SK-N-SH treated with all-trans-retinoic acid at 6 μM for 48 hours (cell line): ENCODE data around the gene PDGFRA.

Experiments
- ATAC-seq: fragments of 200-7000 bp; cut with Tn5 transposase; 3 replicates; pipeline ENCODE4 v1.9.1; 2020; ENCODE audit warnings: mild to moderate bottlenecking, moderate library complexity
- ARNTL ChIP-seq: fragments of 450-650 bp; formaldehyde crosslinking; IDR thresholded peaks from 2 replicates; pipeline ENCODE4 v1.5.0; 2020; ENCODE audit warnings: low read depth, mild to moderate bottlenecking, moderate library complexity, borderline replicate concordance
- CSDC2 ChIP-seq: fragments of 250-450 bp; sonication (Bioruptor Pico); IDR thresholded peaks from 2 replicates; pipeline ENCODE4 v1.5.0; 2020; ENCODE audit warnings: mild to moderate bottlenecking, moderate library complexity
- ESRRG ChIP-seq: fragments of 250-450 bp; sonication (Bioruptor Pico); IDR thresholded peaks from 2 replicates; pipeline ENCODE4 v1.6.1; 2021; ENCODE audit warnings: mild to moderate bottlenecking
- GLIS3 ChIP-seq: fragments of 250-450 bp; sonication (Bioruptor Pico); IDR thresholded peaks from 2 replicates; pipeline ENCODE4 v1.5.0; 2020; ENCODE audit warnings: mild to moderate bottlenecking, moderate library complexity
- OSR1 ChIP-seq: fragments of 250-450 bp; sonication (Bioruptor Pico); IDR thresholded peaks from 2 replicates; pipeline ENCODE4 v1.8.0; 2022; ENCODE audit warnings: moderate library complexity, mild to moderate bottlenecking, inconsistent platforms
- PATZ1 ChIP-seq: fragments of 250-450 bp; sonication (Bioruptor Pico); IDR thresholded peaks from 2 replicates; pipeline ENCODE4 v1.8.0; 2020; ENCODE audit warnings: mild to moderate bottlenecking, moderate library complexity, borderline replicate concordance
- POU6F1 ChIP-seq: fragments of 250-450 bp; sonication (Bioruptor Pico); IDR thresholded peaks from 2 replicates; pipeline ENCODE4 v1.8.0; 2021; ENCODE audit warnings: low read depth, mild to moderate bottlenecking, moderate library complexity, borderline replicate concordance
- RARB ChIP-seq: fragments of 250-450 bp; sonication (Bioruptor Pico); IDR thresholded peaks from 2 replicates; pipeline ENCODE4 v1.8.0; 2021; ENCODE audit warnings: mild to moderate bottlenecking, moderate library complexity
- SNAI2 ChIP-seq: fragments of 250-450 bp; sonication (Bioruptor Pico); IDR thresholded peaks from 2 replicates; pipeline ENCODE4 v1.5.0; 2020; ENCODE audit warnings: mild to moderate bottlenecking, moderate library complexity
- TCF4 ChIP-seq: fragments of 250-450 bp; sonication (Bioruptor Pico); IDR thresholded peaks from 2 replicates; pipeline ENCODE4 v1.8.0; 2021; ENCODE audit warnings: mild to moderate bottlenecking, moderate library complexity, borderline replicate concordance
- TOX ChIP-seq: fragments of 250-450 bp; sonication (Bioruptor Pico); IDR thresholded peaks from 2 replicates; pipeline ENCODE4 v1.8.0; 2021; ENCODE audit warnings: mild to moderate bottlenecking, moderate library complexity, borderline replicate concordance
- TSHZ2 ChIP-seq: fragments of 250-450 bp; sonication (Bioruptor Pico); IDR thresholded peaks from 2 replicates; pipeline ENCODE4 v1.5.0; 2020; ENCODE audit warnings: mild to moderate bottlenecking, moderate library complexity
- ZC3H10 ChIP-seq: fragments of 250-450 bp; sonication (Bioruptor Pico); IDR thresholded peaks from 2 replicates; pipeline ENCODE4 v1.5.1; 2021; ENCODE audit warnings: mild to moderate bottlenecking, moderate library complexity
- ZFP3 ChIP-seq: fragments of 250-450 bp; sonication (Bioruptor Pico); IDR thresholded peaks from 2 replicates; pipeline ENCODE4 v1.5.0; 2020; ENCODE audit warnings: mild to moderate bottlenecking, moderate library complexity
- ZNF565 ChIP-seq: fragments of 450-650 bp; formaldehyde crosslinking; conservative IDR thresholded peaks from 2 replicates; pipeline ENCODE4 v1.5.0; 2020; ENCODE audit warnings: low read depth, mild to moderate bottlenecking, moderate library complexity
- ZNF70 ChIP-seq: fragments of 450-650 bp; formaldehyde crosslinking; IDR thresholded peaks from 2 replicates; pipeline ENCODE4 v1.5.0; 2020; ENCODE audit warnings: mild to moderate bottlenecking, moderate library complexity
- ZNF8 ChIP-seq: fragments of 450-650 bp; formaldehyde crosslinking; IDR thresholded peaks from 2 replicates; pipeline ENCODE4 v1.5.0; 2020; ENCODE audit warnings: mild to moderate bottlenecking, moderate library complexity

Gene PDGFRA

DNA sequence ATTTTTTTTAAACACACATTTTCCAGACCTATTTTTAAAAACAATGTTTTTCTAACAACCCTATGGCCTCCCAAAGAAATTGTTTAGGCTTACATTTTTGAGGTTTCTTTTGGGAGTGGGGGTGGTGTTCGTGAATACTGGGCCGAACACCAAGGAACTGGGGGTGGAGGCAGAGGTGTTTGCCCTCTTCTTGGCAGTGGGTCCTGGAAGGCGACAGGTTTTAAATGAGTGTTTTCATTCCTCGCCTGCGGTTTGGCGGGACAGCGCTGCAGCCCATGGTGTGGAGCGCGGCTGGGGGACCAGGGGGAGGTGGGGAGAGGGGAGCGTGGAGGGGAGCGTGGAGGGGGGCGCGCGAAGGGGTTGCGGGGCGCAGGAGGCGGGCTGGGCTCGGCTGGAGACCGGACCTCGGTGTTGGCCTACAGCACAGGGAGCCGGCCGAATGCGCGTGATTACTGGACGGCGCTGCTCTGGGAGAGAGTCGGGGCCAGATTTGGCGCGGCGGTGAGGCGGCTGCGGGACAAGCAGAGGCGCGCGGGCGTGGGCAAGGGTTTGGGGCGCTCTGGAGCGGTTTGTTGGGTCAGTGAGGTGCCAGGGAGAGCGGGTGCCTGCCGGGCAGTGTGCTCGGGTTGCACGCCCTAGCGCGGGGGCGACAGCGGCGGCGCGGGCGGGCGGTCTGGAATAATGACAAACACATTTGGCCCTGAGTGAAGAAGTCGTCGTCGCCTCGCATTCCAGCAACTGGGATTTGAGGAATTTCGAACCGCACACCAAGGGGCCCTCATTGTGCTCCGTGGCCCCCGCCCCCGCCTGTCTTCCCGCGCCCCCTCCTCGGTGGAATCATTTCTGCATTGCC, 764 bp downstream of the PDGFRA start:
- no peak for ATAC-seq
- no peak for TF ChIP-seq RARB (CRISPR knock-in tag)
- no peak for TF ChIP-seq PATZ1 (CRISPR knock-in tag)
- TF ChIP-seq ZNF565 (CRISPR knock-in tag), result no peak
- no peak for TF ChIP-seq ZNF8 (CRISPR knock-in tag)
- no peak for TF ChIP-seq ZFP3 (CRISPR knock-in tag)
- no peak for TF ChIP-seq SNAI2
- TF ChIP-seq TSHZ2, result no peak
- no peak for TF ChIP-seq GLIS3
- no peak for TF ChIP-seq ZC3H10 (CRISPR knock-in tag)
- TF ChIP-seq TOX, result no peak
- TF ChIP-seq ESRRG (CRISPR knock-in tag), result no peak
- TF ChIP-seq CSDC2 (CRISPR knock-in tag), result no peak
- TF ChIP-seq ZNF70, result no peak
- no peak for TF ChIP-seq TCF4
- TF ChIP-seq ARNTL (CRISPR knock-in tag), result no peak
- TF ChIP-seq OSR1 (CRISPR knock-in tag), result no peak
- no peak for TF ChIP-seq POU6F1 (CRISPR knock-in tag)
- TF ChIP-seq, all 23 proteins: peak for 0

DNA sequence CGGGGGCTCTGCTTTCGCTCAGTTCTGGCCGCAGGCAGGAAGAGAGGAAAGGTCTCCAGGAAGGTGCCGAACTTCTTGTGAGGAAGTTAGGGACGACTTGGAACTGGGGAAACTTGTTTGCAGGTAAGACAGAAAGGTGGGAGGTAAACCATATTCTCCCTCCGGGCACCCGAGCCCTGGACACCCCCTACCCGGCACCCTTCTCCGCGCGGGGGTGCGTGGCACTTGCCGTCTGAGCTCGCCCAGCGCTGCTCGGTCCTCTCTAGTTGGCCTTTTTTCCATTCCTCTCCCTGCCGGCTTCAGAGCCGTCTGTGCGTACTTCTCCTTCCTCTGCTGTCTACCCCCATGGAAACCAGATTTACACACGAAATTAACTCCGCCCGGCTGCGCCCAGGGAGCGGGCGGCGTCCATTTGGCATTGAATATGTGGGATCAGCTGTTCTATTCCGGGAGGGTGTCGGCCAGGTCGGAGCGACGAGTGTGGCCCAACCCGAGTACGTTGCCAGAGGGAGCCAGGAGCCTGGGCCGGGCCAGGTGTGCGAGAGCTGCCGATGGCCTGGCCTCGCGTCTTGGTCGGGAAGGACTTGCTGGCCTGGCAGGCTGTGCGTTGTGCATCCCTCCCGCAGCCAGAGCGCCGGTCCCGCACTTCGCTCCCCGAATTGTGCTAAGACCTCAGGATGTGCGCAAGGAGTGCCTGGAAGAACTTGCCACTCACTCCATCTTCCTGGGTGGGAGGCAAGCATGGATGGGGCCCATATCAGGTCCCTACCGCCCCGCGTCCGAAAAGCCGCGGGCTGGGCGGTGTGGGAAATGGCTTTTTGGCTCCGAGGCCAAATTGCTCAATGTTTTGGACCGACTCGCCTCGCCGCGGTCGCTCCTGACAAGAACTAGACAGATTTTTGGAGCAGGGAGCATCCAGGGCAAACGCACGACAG, 1.7 kb downstream of the PDGFRA start:
- ATAC-seq, result no peak
- no peak for TF ChIP-seq ARNTL (CRISPR knock-in tag)
- no peak for TF ChIP-seq ZNF8 (CRISPR knock-in tag)
- TF ChIP-seq, all 23 proteins: peak for 0

DNA sequence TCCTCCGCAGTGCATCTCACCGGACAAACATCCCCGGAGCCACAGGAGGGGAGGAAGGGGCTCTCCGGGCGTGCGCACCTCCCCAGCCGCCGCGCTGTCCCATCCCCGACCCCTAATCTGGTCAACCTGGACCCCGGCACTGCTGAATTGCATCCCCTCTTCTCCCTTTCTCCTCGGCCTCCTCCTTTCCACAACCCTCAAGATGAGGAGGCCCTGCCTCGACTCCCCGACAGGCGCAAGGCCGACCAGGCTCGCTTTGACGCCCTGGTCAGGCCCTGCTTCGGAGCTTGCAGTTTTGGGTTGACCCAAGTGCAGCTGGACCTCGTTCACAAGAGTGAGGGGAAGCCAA, 2.3 kb downstream of the PDGFRA start:
- ATAC-seq, result no peak
- TF ChIP-seq ZNF565 (CRISPR knock-in tag), result no peak
- no peak for TF ChIP-seq CSDC2 (CRISPR knock-in tag)
- no peak for TF ChIP-seq RARB (CRISPR knock-in tag)
- TF ChIP-seq OSR1 (CRISPR knock-in tag), result no peak
- TF ChIP-seq GLIS3, result no peak
- TF ChIP-seq ZNF8 (CRISPR knock-in tag), result no peak

DNA sequence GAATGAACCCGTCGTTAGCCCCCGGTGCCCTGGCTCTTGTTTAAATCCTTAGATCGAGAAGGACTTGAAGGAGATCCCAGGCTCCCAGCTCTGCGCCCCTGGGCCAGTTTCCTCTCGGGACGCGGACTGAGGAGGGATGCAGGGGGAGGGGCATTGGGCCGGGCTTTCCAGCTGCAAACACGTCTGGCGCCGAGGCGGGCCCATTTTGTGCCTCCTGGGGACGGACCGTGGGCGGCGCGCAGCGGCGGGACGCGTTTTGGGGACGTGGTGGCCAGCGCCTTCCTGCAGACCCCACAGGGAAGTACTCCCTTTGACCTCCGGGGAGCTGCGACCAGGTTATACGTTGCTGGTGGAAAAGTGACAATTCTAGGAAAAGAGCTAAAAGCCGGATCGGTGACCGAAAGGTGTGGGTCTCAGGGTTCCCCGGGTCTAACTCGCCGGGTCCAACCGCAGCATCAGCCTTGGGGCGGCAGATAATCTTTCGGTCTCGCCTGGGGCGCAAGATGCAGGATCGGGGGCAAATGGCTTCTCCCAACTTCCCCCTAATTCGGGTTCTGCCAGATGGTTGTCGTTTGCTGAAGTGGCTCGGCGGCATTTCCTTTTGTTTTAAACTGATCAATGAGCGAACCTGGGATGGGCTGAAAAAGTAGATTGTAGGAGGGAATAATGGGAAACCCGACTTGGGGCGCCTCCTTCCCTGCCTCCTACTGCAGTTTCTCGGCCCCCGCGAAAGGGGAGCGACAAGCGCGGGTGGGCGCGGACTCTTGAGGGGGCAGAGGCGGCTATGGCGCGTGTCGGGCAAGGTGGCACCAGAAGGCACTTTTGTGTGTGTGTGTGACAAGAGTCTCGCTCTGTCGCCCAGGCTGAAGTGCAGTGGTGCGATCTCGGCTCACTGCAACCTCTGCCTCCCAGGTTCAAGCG, 2.9 kb downstream of the PDGFRA start:
- TF ChIP-seq RARB (CRISPR knock-in tag) (no peak), ZNF8 (CRISPR knock-in tag) (no peak)
- ATAC-seq, result no peak
